Amygdala (tissue), 56 donors: ENCODE results near the gene BICDL2.
"Not testable (repeated sequence)": the region's sequence is repeated elsewhere in the genome, so short reads cannot be mapped to it uniquely, and the experiment has no call there.

Source experiments
- DNase-seq, 56 donors: peaks; one replicate each; lab custom pipeline; 2025; lab: John Stamatoyannopoulos, UW

BICDL2 gene

GRCh38 chr16:3065742-3066439 lies 29.1 kb upstream of the BICDL2 start:
- DNase-seq = no peak

- no peak for DNase-seq
Observed at GRCh38 chr16:3065069-3065741, 28.5 kb upstream of the BICDL2 start, which contains the start of gene IL32. TSS of gene IL32 (plus strand) at chr16:3065640. CDS start at chr16:3065812, 172 bp downstream.

GRCh38 chr16:3063625-3064386 lies 27.1 kb upstream of the BICDL2 start:
- no peak for DNase-seq

- DNase-seq = no peak
Observed at GRCh38 chr16:3062553-3062952, 25.8 kb upstream of the BICDL2 start.

- DNase-seq = no peak
Observed at GRCh38 chr16:3060339-3061127, 23.8 kb upstream of the BICDL2 start.

- DNase-seq = no peak
Observed at GRCh38 chr16:3059723-3060242, 23.0 kb upstream of the BICDL2 start.

- peak in 51 of 56 donors; percentile 6 to 84 (median 61) for DNase-seq
Observed at GRCh38 chr16:3059041-3059722, 22.4 kb upstream of the BICDL2 start.

GRCh38 chr16:3058139-3059030 lies 21.6 kb upstream of the BICDL2 start:
- DNase-seq = peak in 19 of 56 donors; percentile 4 to 47 (median 27)

- no peak for DNase-seq
Observed at GRCh38 chr16:3057181-3058138, 20.7 kb upstream of the BICDL2 start.

- DNase-seq = no peak
Observed at GRCh38 chr16:3056336-3057180, 19.8 kb upstream of the BICDL2 start.

GRCh38 chr16:3055734-3056115 lies 19.0 kb upstream of the BICDL2 start:
- DNase-seq = not testable (repeated sequence)

- DNase-seq = no peak
Observed at GRCh38 chr16:3054965-3055733, 18.4 kb upstream of the BICDL2 start.

- not testable (repeated sequence) for DNase-seq
Observed at GRCh38 chr16:3053330-3053710, 16.6 kb upstream of the BICDL2 start.

GRCh38 chr16:3052571-3053329 lies 16.0 kb upstream of the BICDL2 start:
- DNase-seq = not testable (repeated sequence)

- DNase-seq = no peak
Observed at GRCh38 chr16:3051494-3051893, 14.8 kb upstream of the BICDL2 start.
